Lower leg skin (tissue), 4 donors: ENCODE measurements around the gene ZNF648. TPM values are rescaled to one million over a fixed set of nuclear protein-coding genes. Genes with fewer than 3 reads are reported as not detected.

ENCODE experiments used
- DNase-seq, 2 donors: peaks; one replicate each; pipeline ENCODE4 v3.0.0-alpha.2; 2019; ENCODE audit warnings: low spot score in 2 of 2
- H3K4me3 ChIP-seq: fragments of 200-600 bp; sonication (generic); 2 replicates; pipeline ENCODE4 v1.5.1; 2017; ENCODE audit warnings: mild to moderate bottlenecking, low read depth; ENCODE audit not compliant: poor library complexity, severe bottlenecking
- CTCF ChIP-seq, 3 donors: fragments of 450-650 bp; IDR thresholded peaks; one replicate each; pipeline ENCODE4 v1.5.1; 2016; ENCODE audit warnings: antibody characterized with exemption in 3 of 3, mild to moderate bottlenecking in 3 of 3, moderate library complexity in 2 of 3
- POLR2A ChIP-seq, 2 donors: fragments of 450-650 bp; IDR thresholded peaks; one replicate each; pipeline ENCODE4 v1.6.1; 2016 to 2017; ENCODE audit warnings: antibody characterized with exemption in 2 of 2, mild to moderate bottlenecking in 1 of 2, moderate library complexity in 1 of 2
- WGBS, 2 donors: methylation state at CpG; one replicate each; pipeline ENCODE4 v1.1.5; 2018; 5-methylcytosine and 5-hydroxymethylcytosine counted together
- intact Hi-C: fragments of 100-400 bp; cut with DNase I; formaldehyde crosslinking; loops from one replicate; pipeline ENCODE4 v1.15.0; 2023; ENCODE audit warnings: low total_unique reads
- total RNA-seq, 4 donors: library from RNA; depleted of rRNA; stranded (reverse); fragments of >200 nt; gene quantifications; one replicate each; pipeline ENCODE4 v1.1.0, GENCODE V29; 2016

ZNF648 gene
- total RNA-seq, 4 donors from 2014 or later: 0.04 to 0.57 (median 0.09) TPM

GRCh38 chr1:182087719-182088350, 26.3 kb upstream of the ZNF648 start:
- TF ChIP-seq CTCF (IDR thresholded peaks at IDR 0.05): no peak
- no peak for TF ChIP-seq POLR2A (IDR thresholded peaks at IDR 0.05)
- DNase-seq: peak in 1 of 2 donors; percentile 73
- H3K4me3 ChIP-seq: no peak overlapping the region
- intact Hi-C loops: no loop called here
- WGBS, 2 donors: 29 to 40% methylated on average over 6 of the region's 6 CpGs

GRCh38 chr1:182087304-182087703, 25.8 kb upstream of the ZNF648 start:
- TF ChIP-seq POLR2A (IDR thresholded peaks at IDR 0.05) (no peak), CTCF (IDR thresholded peaks at IDR 0.05) (no peak)
- WGBS, 2 donors: 44 to 59% methylated on average over 2 of the region's 2 CpGs
- intact Hi-C loops: no loop called here
- H3K4me3 ChIP-seq: no peak overlapping the region
- no peak for DNase-seq

- TF ChIP-seq POLR2A (IDR thresholded peaks at IDR 0.05) (no peak), CTCF (IDR thresholded peaks at IDR 0.05) (no peak)
- WGBS, 2 donors: 92 to 95% methylated on average over 7 of the region's 7 CpGs
- no peak for DNase-seq
- intact Hi-C loops: no loop called here
- H3K4me3 ChIP-seq: no peak overlapping the region
These were observed 25.1 kb upstream of the ZNF648 start for GRCh38 chr1:182086620-182087019.

GRCh38 chr1:182086136-182086535, 24.6 kb upstream of the ZNF648 start:
- no peak for DNase-seq
- WGBS, 2 donors: 86 to 95% methylated on average over 7 to 8 of the region's 8 CpGs
- no peak for TF ChIP-seq POLR2A (IDR thresholded peaks at IDR 0.05)
- no peak overlapping the region for H3K4me3 ChIP-seq
- intact Hi-C loops: no loop called here

GRCh38 chr1:182085726-182086125, 24.2 kb upstream of the ZNF648 start:
- no peak overlapping the region for H3K4me3 ChIP-seq
- 86 to 98% methylated on average over 6 of the region's 6 CpGs for WGBS, 2 donors
- intact Hi-C loops: loop anchor here (2.0 kb wide), 1 partner anchor 311 kb away; no protein-coding TSS in a partner anchor
- TF ChIP-seq CTCF (IDR thresholded peaks at IDR 0.05) (no peak), POLR2A (IDR thresholded peaks at IDR 0.05) (no peak)
- DNase-seq: no peak

GRCh38 chr1:182084487-182085316, 23.2 kb upstream of the ZNF648 start:
- 10 to 14% methylated on average over 8 of the region's 8 CpGs for WGBS, 2 donors
- peak; percentile 92 to 98 for DNase-seq
- intact Hi-C loops: loop anchor here (2.0 to 5.0 kb wide), 2 partner anchors 312 to 518 kb away; partner anchors contain the start of gene RGS16
- H3K4me3 ChIP-seq: no peak overlapping the region
- TF ChIP-seq POLR2A (IDR thresholded peaks at IDR 0.05) (no peak), CTCF (IDR thresholded peaks at IDR 0.05) (peak in 2 of 3 donors; percentile 53 to 89)
